Measurements from ENCODE around the gene PANX2. TPM values are rescaled to one million over a fixed set of nuclear protein-coding genes. Genes with fewer than 3 reads are reported as not detected.

The PANX2 gene
- total RNA-seq, 2 experiments from 2014 or later: not detected

- no peaks in the 10 kb centered on the region for H4K20me1 ChIP-seq (ENCODE audit: insufficient read depth, low read length)
- peak overlapping the region; percentile 68 for H3K4me3 ChIP-seq (ENCODE audit: low read depth, low read length, poor library complexity, severe bottlenecking)
- H3K4me1 ChIP-seq (ENCODE audit: insufficient read depth, low read length, poor library complexity, severe bottlenecking): peaks cover 70% of the 10 kb centered on the region
- TF ChIP-seq CTCF (conservative IDR thresholded peaks at IDR 0.05; ENCODE audit: low read length) (no peak), EZH2phosphoT487 (IDR thresholded peaks at IDR 0.05; ENCODE audit: borderline replicate concordance, low read depth, low read length) (no peak)
- H3K79me2 ChIP-seq (ENCODE audit: insufficient read depth, low read depth, low read length): peaks cover 47% of the 10 kb centered on the region
- intact Hi-C loops (cut with micrococcal nuclease; ENCODE audit: unreplicated experiment): loop anchor here (2.0 to 5.0 kb wide), 4 partner anchors 89 to 282 kb away; no protein-coding TSS in a partner anchor
- H3K27ac ChIP-seq (ENCODE audit: low read depth, low read length, poor library complexity, severe bottlenecking): peak overlapping the region; percentile 99
- H2AFZ ChIP-seq (ENCODE audit: low read length): no peak overlapping the region
- CTCF ChIA-PET (ENCODE audit: unreplicated experiment): interaction anchor here (0.6 kb wide), 1 partner anchor 103 kb away, joined by 3 read pairs; no protein-coding TSS in a partner anchor
- no peaks in the 10 kb centered on the region for H3K9me3 ChIP-seq (ENCODE audit: low read length)
- POLR2A ChIA-PET: no interaction called here
- H3K9me2 ChIP-seq (ENCODE audit: insufficient read depth, low read length): no peaks in the 10 kb centered on the region
- H3K4me2 ChIP-seq (ENCODE audit: low read length): peak overlapping the region; percentile 96
- BruUV-seq (replicated peaks): no TSS peak
- peaks cover 45% of the 10 kb centered on the region for H3K36me3 ChIP-seq (ENCODE audit: insufficient read depth, low read length)
- DNase-seq (ENCODE audit: low spot score): peak; percentile 47
Measured at GRCh38 chr22:50189849-50190181, 19.3 kb downstream of the PANX2 start.

GRCh38 chr22:50190182-50190940 lies 19.8 kb downstream of the PANX2 start:
- no TSS peak for BruUV-seq (replicated peaks)
- Histone ChIP-seq H3K27ac (ENCODE audit: low read depth, low read length, poor library complexity, severe bottlenecking) (peak overlapping the region; percentile 99), H2AFZ (ENCODE audit: low read length) (no peak overlapping the region), H3K4me2 (ENCODE audit: low read length) (peak overlapping the region; percentile 96), H3K4me3 (ENCODE audit: low read depth, low read length, poor library complexity, severe bottlenecking) (peak overlapping the region; percentile 68), H3K9me3 (ENCODE audit: low read length) (no peaks in the 10 kb centered on the region), H4K20me1 (ENCODE audit: insufficient read depth, low read length) (no peaks in the 10 kb centered on the region), H3K9me2 (ENCODE audit: insufficient read depth, low read length) (no peaks in the 10 kb centered on the region), H3K4me1 (ENCODE audit: insufficient read depth, low read length, poor library complexity, severe bottlenecking) (peaks cover 73% of the 10 kb centered on the region), H3K79me2 (ENCODE audit: insufficient read depth, low read depth, low read length) (peaks cover 47% of the 10 kb centered on the region), H3K36me3 (ENCODE audit: insufficient read depth, low read length) (peaks cover 50% of the 10 kb centered on the region)
- TF ChIP-seq CTCF (conservative IDR thresholded peaks at IDR 0.05; ENCODE audit: low read length): peak; percentile 56; the same call in 1 of the 2 replicates
- TF ChIP-seq EZH2phosphoT487 (IDR thresholded peaks at IDR 0.05; ENCODE audit: borderline replicate concordance, low read depth, low read length): no peak
- CTCF ChIA-PET (ENCODE audit: unreplicated experiment): interaction anchor here (0.5 to 0.6 kb wide), 2 partner anchors 104 to 290 kb away, joined by 3 read pairs; no protein-coding TSS in a partner anchor
- intact Hi-C loops (cut with micrococcal nuclease; ENCODE audit: unreplicated experiment): loop anchor here (2.0 to 5.0 kb wide), 4 partner anchors 90 to 282 kb away; no protein-coding TSS in a partner anchor
- POLR2A ChIA-PET: interaction anchor here (0.6 to 1.7 kb wide), 3 partner anchors 16 to 71 kb away, joined by 3 to 7 read pairs (median 6); partner anchors contain the start of gene MAPK12
- DNase-seq (ENCODE audit: low spot score): peak; percentile 95

Data from OCI-LY7 (cell line).